Amniotic stem cell (primary cell): ENCODE results near the gene CD70.
"Not testable (repeated sequence)": the region's sequence is repeated elsewhere in the genome, so short reads cannot be mapped to it uniquely, and the experiment has no call there.

Source experiments
- DNase-seq: peaks from one replicate; lab custom pipeline; 2025; lab: John Stamatoyannopoulos, UW

CD70 gene

GRCh38 chr19:6590827-6591319 is at the start of gene CD70:
Gene CD70, minus strand, starts transcription at chr19:6591150. Its CDS starts 148 bp downstream, at chr19:6591002.
- DNase-seq: no peak

GRCh38 chr19:6640333-6640732 is 49.4 kb upstream of the CD70 start:
- DNase-seq: not testable (repeated sequence)

- no peak for DNase-seq
Observed at GRCh38 chr19:6639439-6639838, 48.5 kb upstream of the CD70 start.

DNA sequence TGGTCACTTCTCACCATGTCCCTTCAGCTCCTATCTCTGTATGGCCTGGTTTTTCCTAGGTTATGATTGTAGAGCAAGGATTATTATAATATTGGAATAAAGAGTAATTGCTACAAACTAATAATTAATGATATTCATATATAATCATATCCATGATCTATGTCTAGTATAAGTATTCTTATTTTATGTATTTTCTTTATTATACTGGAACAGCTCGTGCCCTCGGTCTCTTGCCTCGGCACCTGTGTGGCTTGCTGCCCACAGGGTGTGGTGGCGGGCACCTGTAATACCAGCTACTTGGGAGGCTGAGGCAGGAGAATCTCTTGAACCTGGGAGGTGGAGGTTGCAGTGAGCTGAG is 42.5 kb upstream of the CD70 start:
- not testable (repeated sequence) for DNase-seq

GRCh38 chr19:6632747-6633455 is 42.0 kb upstream of the CD70 start:
- peak; percentile 49 for DNase-seq

DNA sequence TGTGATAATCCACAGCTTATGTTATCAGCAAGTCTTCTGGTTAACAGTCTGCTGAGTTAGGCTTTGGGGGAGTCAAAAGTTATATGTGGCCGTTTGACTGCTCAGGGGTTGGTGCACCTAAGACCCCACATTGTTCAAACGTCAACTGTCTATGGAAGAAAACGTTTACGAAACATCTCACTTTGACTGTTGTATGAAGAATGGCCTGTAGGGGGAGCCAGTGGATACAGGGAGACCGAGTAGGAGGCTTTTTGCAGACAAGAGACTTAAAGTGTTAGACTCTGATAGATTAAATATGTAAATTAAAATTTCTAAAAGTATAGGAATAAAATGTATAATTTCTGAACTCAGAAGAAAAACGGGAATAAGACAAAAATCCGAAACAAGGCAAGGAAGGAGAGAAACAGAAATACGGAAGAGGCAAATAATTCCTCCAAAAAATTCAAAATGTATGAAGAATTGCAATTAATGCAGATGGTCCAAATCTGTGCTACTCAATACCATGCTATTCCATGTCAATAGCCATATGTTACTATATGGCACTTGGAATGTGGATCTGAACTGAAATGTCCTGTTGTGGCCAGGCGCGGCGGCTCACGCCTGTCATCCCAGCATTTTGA is 41.2 kb upstream of the CD70 start:
- DNase-seq: peak; percentile 46

GRCh38 chr19:6626764-6627163 is 35.8 kb upstream of the CD70 start:
- DNase-seq: no peak

GRCh38 chr19:6617374-6617773 is 26.4 kb upstream of the CD70 start:
- DNase-seq: no peak

DNA sequence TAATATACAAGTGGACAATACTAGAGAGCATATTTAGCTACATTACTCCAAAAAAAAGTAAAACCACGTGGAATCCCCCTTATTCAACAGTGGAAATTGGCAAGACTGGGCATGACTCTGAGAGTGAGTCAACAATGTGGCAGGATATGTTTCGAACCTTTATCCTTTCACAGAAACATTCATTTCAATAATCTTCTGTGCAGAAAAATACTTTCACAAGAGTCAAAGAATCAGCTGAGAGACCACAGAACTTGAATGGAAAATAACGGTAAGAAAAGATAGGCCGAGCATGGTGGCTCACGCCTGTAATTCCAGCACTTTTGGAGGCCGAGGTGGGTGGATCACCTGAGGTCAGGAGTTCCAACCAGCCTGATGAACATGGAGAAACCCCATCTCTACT is 25.1 kb upstream of the CD70 start:
- DNase-seq: no peak

DNA sequence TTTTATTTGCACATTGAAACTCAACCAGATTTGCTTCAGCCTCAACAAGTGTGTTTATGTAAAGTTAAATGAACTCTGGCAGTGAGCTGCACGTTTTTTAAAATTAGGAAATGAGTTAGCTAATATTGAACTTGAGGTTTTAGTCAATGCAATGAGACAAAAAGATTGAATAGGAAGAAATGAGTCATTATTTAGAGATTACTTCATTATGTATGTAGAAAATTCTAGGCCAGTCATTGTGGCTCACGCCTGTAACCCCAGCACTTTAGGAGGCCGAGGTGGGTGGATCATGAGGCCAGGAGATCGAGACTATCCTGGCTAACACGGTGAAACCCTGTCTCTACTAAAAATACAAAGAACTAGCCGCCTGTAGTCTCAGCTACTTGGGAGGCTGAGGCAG is 22.8 kb upstream of the CD70 start:
- no peak for DNase-seq

- peak; percentile 92 for DNase-seq
Observed at GRCh38 chr19:6610934-6611852, 20.2 kb upstream of the CD70 start.

- no peak for DNase-seq
Observed at GRCh38 chr19:6608940-6609339, 18.0 kb upstream of the CD70 start.

- DNase-seq: not testable (repeated sequence)
Observed at GRCh38 chr19:6608146-6608545, 17.2 kb upstream of the CD70 start.

DNA sequence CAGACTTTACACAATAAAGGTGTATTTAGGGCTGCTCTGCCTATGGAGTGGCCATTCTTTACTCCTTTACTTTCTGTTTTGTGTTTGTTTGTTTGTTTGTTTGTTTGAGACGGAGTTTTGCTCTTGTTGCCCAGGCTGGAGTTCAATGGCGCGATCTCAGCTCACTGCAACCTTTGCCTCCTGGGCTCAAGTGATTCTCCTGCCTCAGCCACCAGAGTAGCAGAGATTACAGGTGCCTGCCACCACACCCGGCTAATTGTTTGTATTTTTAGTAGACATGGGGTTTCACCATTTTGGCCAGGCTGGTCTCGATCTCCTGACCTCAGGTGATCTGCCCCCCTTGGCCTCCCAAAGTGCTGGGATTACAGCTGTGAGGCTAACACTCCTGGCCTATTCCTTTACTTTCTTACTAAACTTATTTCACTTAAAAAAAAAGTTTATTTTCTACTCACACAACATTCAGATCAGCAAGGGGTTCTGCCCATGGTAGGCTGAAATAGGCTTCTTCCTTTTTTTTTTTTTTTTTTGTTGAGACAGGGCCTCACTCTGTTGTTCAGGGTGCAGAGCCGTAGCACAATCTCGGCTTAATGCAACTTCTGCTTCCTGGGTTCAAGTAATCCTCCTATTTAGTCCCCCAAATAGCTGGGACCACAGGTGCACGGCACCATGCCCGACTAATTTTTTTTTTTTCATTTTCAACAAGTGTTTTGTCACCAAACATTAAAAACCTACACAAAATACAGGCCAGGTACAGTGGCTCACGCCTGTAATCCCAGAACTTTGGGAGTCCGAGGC is 15.5 kb upstream of the CD70 start:
- not testable (repeated sequence) for DNase-seq

GRCh38 chr19:6604906-6605305 is 14.0 kb upstream of the CD70 start:
- DNase-seq: no peak

DNA sequence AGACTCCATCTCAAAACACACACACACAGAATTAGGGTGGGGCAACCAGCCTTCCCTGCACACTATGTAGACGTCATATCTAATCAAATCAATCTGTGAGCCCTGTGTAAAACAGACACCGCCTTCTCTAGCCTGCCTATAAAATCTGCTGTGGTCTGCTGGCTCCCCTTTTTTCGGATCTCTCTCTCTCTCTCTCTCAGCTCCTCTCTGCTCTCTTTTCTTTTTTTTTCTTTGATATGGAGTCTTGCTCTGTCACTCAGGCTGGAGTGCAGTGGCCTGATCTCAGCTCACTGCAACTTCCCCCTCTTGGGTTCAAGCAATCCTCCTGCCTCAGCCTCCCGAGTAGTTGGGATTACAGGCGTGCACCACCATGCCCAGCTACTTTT is 11.8 kb upstream of the CD70 start:
- DNase-seq: no peak

DNA sequence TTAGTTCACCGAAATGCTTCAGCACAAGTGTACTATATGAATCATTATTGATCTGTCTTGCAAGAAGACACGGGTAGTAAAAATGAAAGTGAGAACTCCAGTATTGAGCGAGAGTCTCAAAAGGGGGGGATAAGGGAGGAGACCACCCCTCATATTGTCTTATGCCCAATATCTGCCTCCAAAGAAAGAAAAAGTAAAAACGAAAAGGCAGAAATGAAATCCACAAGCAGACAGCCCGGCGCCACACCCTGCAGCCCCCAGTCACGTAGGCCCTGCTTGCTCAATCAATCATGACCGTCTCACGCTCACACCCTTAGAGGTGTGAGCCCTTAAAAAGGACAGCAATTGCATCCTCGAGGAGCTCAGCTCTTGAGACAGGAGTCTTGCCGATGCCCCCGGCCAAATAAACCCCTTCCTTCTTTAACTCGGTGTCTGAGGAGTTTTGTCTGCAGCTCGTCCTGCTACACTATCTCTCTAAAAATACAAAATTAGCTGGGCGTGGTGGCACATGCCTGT is 10.6 kb upstream of the CD70 start:
- not testable (repeated sequence) for DNase-seq

DNA sequence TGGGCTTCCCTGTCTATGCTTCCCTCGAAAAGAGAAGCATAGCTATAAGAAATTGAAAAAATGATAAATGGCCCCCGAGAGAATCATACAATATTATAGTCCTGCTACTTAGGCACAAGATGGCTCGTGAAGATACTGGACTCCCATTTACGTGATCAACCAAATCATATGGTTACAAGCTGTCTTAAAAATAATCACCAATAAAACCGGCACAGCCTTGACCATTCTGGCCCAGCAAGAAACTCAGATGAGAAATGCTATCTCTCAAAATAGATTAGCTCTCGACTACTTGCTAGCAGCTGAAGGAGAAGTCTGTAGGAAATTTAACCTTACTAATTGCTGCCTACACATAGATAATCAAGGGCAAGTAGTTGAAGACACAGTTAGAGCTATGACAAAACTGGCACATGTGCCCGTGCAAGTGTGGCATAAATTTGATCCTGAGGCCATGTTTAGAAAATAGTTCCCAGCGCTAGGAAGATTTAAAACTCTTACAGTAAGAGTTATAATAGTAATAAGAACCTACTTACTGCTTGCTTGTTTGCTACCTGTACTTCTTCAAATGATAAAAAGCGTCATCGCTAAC is 10.1 kb upstream of the CD70 start:
- DNase-seq: not testable (repeated sequence)

- DNase-seq: no peak
Observed at GRCh38 chr19:6599866-6600454, 9.0 kb upstream of the CD70 start.

DNA sequence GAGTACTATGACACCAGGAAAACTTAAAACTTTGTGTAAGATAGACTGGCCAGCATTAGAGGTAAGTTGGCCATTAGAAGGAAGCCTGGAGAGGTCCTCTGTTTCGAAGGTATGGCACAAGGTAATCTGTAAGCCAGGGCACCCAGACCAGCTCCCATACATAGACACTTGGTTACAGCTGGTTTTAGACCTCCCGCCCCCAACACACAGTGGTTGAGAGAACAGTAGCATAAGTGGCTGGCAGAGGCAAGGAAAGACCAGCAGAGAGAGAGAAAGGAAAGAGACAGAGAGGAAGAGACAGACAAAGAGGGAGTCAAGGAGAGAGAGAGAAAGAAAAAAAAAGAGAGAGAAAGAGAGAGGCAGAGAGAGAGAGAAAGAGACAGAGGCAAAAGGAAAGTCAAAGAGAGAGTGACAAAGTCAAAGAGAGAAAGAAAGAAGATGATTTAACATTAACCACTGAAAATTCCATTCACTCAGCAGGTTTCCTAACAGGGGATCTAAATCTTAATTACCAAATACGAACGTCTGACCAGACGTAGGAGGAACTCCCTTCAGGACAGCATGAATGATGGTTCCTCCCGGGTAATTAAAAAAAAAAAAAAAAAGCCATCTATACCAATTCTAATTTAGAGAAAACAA is 7.4 kb upstream of the CD70 start:
- DNase-seq: not testable (repeated sequence)
